ENCODE measurements around the gene CAPNS2.
"Not testable (repeated sequence)": the region's sequence is repeated elsewhere in the genome, so short reads cannot be mapped to it uniquely, and the experiment has no call there.

CAPNS2 gene

GRCh38 chr16:55569025-55569424 is 2.5 kb downstream of the CAPNS2 start:
- no peak for DNase-seq

GRCh38 chr16:55570159-55570558 is 3.7 kb downstream of the CAPNS2 start:
- DNase-seq, result no peak

DNA sequence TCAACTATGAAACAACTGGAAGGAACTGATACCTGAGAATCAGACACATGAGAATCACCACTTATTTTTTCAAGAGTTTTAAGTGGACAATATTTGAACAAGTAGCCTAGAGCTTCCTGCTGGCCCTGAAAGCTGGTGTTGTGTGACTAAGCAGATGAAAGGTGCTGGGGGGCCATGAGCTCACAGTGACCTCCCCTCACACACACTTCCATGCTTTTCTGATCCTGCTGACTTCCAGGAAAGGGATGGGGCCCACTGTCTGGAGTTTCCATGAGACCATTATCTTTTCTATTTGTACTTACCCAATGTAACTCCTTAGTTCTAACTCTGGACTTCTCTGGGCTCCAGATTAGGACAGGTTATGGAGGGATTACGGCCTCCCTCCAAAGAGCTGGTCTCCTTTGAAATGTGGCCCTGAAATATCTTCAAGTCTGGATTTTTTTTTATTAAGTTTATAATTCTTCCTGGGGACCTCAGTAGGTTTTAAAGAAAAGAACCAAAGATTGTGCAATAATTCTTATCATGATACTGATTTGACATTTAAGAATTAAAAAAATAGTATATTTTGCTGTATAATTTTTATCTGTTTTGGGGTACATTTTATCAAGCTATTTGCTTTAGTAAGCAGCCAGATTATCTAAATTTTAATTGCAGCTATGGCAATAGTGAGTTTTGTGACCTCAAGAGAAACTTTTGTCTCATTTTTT is 4.9 kb downstream of the CAPNS2 start:
- no peak for DNase-seq

- DNase-seq, result no peak
Measured at GRCh38 chr16:55572439-55572838, 6.0 kb downstream of the CAPNS2 start.

DNA sequence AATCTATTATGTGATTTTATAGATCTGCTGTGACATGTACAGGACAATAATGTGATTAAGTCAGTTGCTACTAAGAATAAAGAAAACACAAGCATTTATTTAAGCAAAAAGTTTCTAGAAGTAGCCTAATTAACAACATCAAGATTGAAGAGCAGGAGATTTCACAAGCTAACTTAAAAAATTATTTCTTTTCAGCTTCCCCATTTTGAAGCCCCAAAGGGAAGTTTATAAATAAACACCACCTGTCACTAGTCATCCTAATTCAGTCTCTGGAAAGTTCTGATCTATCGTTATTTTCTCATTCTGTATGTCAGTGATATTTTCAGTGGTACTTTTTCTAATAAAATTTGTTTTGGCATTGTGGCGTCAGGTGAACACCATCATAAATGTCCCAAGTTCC is 8.3 kb downstream of the CAPNS2 start:
- DNase-seq, result no peak

- DNase-seq, result no peak
Measured at GRCh38 chr16:55575496-55575895, 9.0 kb downstream of the CAPNS2 start.

- no peak for DNase-seq
Measured at GRCh38 chr16:55576384-55576783, 9.9 kb downstream of the CAPNS2 start.

- DNase-seq, result no peak
Measured at GRCh38 chr16:55577887-55578286, 11.4 kb downstream of the CAPNS2 start.

DNA sequence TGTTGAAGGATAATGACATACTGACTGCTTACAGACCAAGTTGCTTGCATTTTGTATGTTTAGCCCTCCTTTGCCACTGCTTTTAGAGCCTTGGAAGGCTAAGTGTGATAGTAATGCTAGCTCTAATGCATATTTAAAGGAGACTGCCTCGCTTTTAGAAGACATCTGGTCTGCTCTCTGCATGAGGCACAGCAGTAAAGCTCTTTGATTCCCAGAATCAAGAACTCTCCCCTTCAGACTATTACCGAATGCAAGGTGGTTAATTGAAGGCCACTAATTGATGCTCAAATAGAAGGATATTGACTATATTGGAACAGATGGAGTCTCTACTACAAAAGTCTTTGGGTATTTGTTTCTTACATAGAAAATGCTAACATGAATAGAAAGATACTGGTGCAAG is 19.1 kb downstream of the CAPNS2 start:
- no peak for DNase-seq

GRCh38 chr16:55588799-55589198 is 22.3 kb downstream of the CAPNS2 start:
- no peak for DNase-seq

GRCh38 chr16:55592306-55592705 is 25.8 kb downstream of the CAPNS2 start:
- DNase-seq, result no peak

DNA sequence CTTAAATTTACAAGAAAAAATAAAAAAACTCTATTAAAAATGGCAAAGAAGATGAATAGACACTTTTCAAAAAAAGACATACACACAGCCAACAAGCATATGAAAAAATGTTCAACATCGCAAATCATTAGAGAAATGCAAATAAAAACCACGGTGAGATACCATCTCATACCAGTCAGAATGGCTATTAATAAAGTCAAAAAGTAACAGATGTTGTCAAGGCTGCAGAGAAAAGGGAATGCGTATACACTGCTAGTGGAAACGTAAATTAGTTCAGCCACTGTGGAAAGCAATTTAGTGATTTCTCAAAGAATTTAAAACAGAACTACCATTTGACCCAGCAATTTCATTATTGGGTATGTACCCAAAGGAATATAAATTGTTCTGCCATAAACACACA is 31.4 kb downstream of the CAPNS2 start:
- no peak for DNase-seq

GRCh38 chr16:55605754-55606336 is 39.4 kb downstream of the CAPNS2 start:
- DNase-seq, result no peak

DNA sequence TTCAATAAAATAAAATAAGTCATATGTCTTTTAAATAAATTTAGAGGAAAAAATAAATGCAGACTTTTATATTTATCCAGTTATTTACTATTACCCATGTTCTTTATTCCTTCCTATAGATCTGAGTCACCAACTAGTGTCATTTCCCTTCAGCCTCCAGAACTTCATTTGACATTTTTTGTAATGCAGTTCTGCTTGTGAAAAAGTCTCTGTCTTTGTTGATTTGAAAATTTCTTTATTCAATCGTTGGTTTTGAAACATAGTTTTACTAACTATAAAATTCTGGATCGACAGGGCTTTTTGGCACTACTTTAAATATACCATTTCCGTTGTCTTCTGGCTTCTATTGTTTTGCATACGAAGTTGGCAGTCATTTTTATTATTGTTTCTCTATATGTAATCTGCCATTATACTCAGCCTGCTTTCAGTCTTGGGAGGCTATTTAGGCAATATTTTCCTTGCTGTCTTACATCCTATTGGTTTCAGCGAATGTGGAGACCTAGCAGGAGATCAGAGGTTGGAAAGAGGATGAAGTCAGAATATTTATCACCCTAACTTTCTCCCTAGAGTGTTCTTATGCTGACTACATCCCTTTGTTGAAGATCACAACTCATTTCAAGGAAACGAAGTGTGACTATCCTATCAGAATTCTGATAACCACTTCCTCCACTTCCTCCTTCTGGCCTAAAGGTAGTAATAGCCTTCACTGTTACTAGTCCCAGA is 47.3 kb downstream of the CAPNS2 start:
- DNase-seq, result no peak

- DNase-seq, result no peak
Measured at GRCh38 chr16:55615071-55615470, 48.6 kb downstream of the CAPNS2 start.

GRCh38 chr16:55615670-55616069 is 49.2 kb downstream of the CAPNS2 start:
- DNase-seq, result not testable (repeated sequence)

All from stimulated activated CD4-positive, alpha-beta T cell treated with anti-CD3 and anti-CD28 coated beads, Interleukin-4, amount 100 ng/mL, for 4 hours (primary cell).